Duodenal mucosa (tissue), 2 donors: ENCODE measurements around the gene CADM1.

Experiments
- H3K27ac ChIP-seq: one replicate; pipeline ENCODE4 v1.7.0; 2013; ENCODE audit warnings: low read depth, low read length
- H3K27me3 ChIP-seq, 2 donors: one replicate each; pipeline ENCODE4 v1.7.0; 2013; ENCODE audit warnings: low read length in 2 of 2, control low read depth in 1 of 2; ENCODE audit not compliant: insufficient read depth in 2 of 2, control insufficient read depth in 1 of 2
- H3K36me3 ChIP-seq, 2 donors: one replicate each; pipeline ENCODE4 v1.7.0; 2013; ENCODE audit warnings: low read length in 2 of 2, control low read depth in 1 of 2; ENCODE audit not compliant: insufficient read depth in 2 of 2, control insufficient read depth in 1 of 2
- H3K4me1 ChIP-seq, 2 donors: one replicate each; pipeline ENCODE4 v1.7.0; 2013; ENCODE audit warnings: low read length in 2 of 2, control low read depth in 1 of 2; ENCODE audit not compliant: insufficient read depth in 2 of 2, control insufficient read depth in 1 of 2
- H3K4me3 ChIP-seq, 2 donors: one replicate each; pipeline ENCODE4 v1.7.0; 2013; ENCODE audit warnings: low read length in 2 of 2, low read depth in 1 of 2
- H3K9ac ChIP-seq, 2 donors: one replicate each; pipeline ENCODE4 v1.7.0; 2013; ENCODE audit warnings: low read length in 2 of 2, low read depth in 1 of 2
- H3K9me3 ChIP-seq, 2 donors: one replicate each; pipeline ENCODE4 v1.7.0; 2013; ENCODE audit warnings: low read length in 2 of 2, control low read depth in 1 of 2; ENCODE audit not compliant: control insufficient read depth in 1 of 2

The CADM1 gene

GRCh38 chr11:115452241-115452640 is 52.0 kb downstream of the CADM1 start:
- Histone ChIP-seq H3K9ac (no peak overlapping the region), H3K4me1 (peaks cover 0 to 6% of the 10 kb centered on the region in 2 donors), H3K36me3 (no peaks in the 10 kb centered on the region), H3K4me3 (no peak overlapping the region), H3K27ac (no peak overlapping the region), H3K27me3 (no peaks in the 10 kb centered on the region), H3K9me3 (peaks cover 9% of the 10 kb centered on the region in 2 donors)

GRCh38 chr11:115450519-115450918 is 53.7 kb downstream of the CADM1 start:
- Histone ChIP-seq H3K36me3 (no peaks in the 10 kb centered on the region), H3K4me1 (peaks cover 0 to 6% of the 10 kb centered on the region in 2 donors), H3K27me3 (no peaks in the 10 kb centered on the region), H3K9ac (no peak overlapping the region), H3K9me3 (peaks cover 12 to 16% of the 10 kb centered on the region in 2 donors), H3K27ac (no peak overlapping the region), H3K4me3 (no peak overlapping the region)

GRCh38 chr11:115447273-115447864 is 56.8 kb downstream of the CADM1 start:
- Histone ChIP-seq H3K27me3 (no peaks in the 10 kb centered on the region), H3K9ac (no peak overlapping the region), H3K9me3 (peaks cover 12 to 16% of the 10 kb centered on the region in 2 donors), H3K27ac (no peak overlapping the region), H3K4me3 (no peak overlapping the region), H3K36me3 (no peaks in the 10 kb centered on the region), H3K4me1 (peaks cover 0 to 3% of the 10 kb centered on the region in 2 donors)

- Histone ChIP-seq H3K9me3 (peaks cover 12 to 16% of the 10 kb centered on the region in 2 donors), H3K36me3 (no peaks in the 10 kb centered on the region), H3K4me3 (no peak overlapping the region), H3K27ac (no peak overlapping the region), H3K4me1 (no peaks in the 10 kb centered on the region), H3K27me3 (no peaks in the 10 kb centered on the region), H3K9ac (no peak overlapping the region)
Observed at GRCh38 chr11:115446214-115446613, 58.0 kb downstream of the CADM1 start.

GRCh38 chr11:115444542-115444941 is 59.7 kb downstream of the CADM1 start:
- no peaks in the 10 kb centered on the region for H3K27me3 ChIP-seq
- H3K9me3 ChIP-seq: peaks cover 12 to 16% of the 10 kb centered on the region in 2 donors
- no peaks in the 10 kb centered on the region for H3K4me1 ChIP-seq
- no peak overlapping the region for H3K4me3 ChIP-seq
- H3K9ac ChIP-seq: no peak overlapping the region
- H3K27ac ChIP-seq: no peak overlapping the region
- no peaks in the 10 kb centered on the region for H3K36me3 ChIP-seq

GRCh38 chr11:115439969-115440540 is 64.2 kb downstream of the CADM1 start:
- Histone ChIP-seq H3K4me1 (peaks cover 0 to 4% of the 10 kb centered on the region in 2 donors), H3K36me3 (no peaks in the 10 kb centered on the region), H3K9me3 (no peaks in the 10 kb centered on the region), H3K27me3 (no peaks in the 10 kb centered on the region), H3K9ac (no peak overlapping the region), H3K4me3 (no peak overlapping the region), H3K27ac (no peak overlapping the region)

GRCh38 chr11:115439385-115439784 is 64.8 kb downstream of the CADM1 start:
- no peak overlapping the region for H3K27ac ChIP-seq
- no peaks in the 10 kb centered on the region for H3K9me3 ChIP-seq
- no peak overlapping the region for H3K4me3 ChIP-seq
- H3K9ac ChIP-seq: no peak overlapping the region
- no peaks in the 10 kb centered on the region for H3K27me3 ChIP-seq
- H3K4me1 ChIP-seq: peaks cover 0 to 4% of the 10 kb centered on the region in 2 donors
- H3K36me3 ChIP-seq: no peaks in the 10 kb centered on the region

- Histone ChIP-seq H3K27ac (no peak overlapping the region), H3K4me3 (no peak overlapping the region), H3K9me3 (no peaks in the 10 kb centered on the region), H3K4me1 (peaks cover 0 to 4% of the 10 kb centered on the region in 2 donors), H3K36me3 (no peaks in the 10 kb centered on the region), H3K9ac (no peak overlapping the region), H3K27me3 (no peaks in the 10 kb centered on the region)
Observed at GRCh38 chr11:115437902-115438575, 66.2 kb downstream of the CADM1 start.

- Histone ChIP-seq H3K9ac (no peak overlapping the region), H3K4me3 (no peak overlapping the region)
Observed at GRCh38 chr11:115430345-115430744, 73.9 kb downstream of the CADM1 start.

GRCh38 chr11:115428306-115428705 is 75.9 kb downstream of the CADM1 start:
- H3K36me3 ChIP-seq: no peaks in the 10 kb centered on the region
- H3K9ac ChIP-seq: no peak overlapping the region
- H3K4me3 ChIP-seq: no peak overlapping the region
- H3K9me3 ChIP-seq: no peaks in the 10 kb centered on the region
- no peaks in the 10 kb centered on the region for H3K4me1 ChIP-seq
- H3K27me3 ChIP-seq: no peaks in the 10 kb centered on the region
- no peak overlapping the region for H3K27ac ChIP-seq

More at GRCh38 chr11:115430345-115430744, 73.9 kb downstream of the CADM1 start:
- Histone ChIP-seq H3K4me1 (no peaks in the 10 kb centered on the region), H3K27me3 (no peaks in the 10 kb centered on the region), H3K9me3 (no peaks in the 10 kb centered on the region), H3K27ac (no peak overlapping the region), H3K36me3 (no peaks in the 10 kb centered on the region)
